G401 (cell line): ENCODE measurements around the gene MCRIP1. TPM values are rescaled to one million over a fixed set of nuclear protein-coding genes. Genes with fewer than 3 reads are reported as not detected.

ENCODE experiments used
- DNase-seq: peaks from one replicate; pipeline ENCODE4 v3.0.0-alpha.2; 2015; ENCODE audit warnings: low spot score
- in situ Hi-C: cut with HindIII; loops from 2 replicates; pipeline ENCODE4 v1.10.0; 2016; ENCODE audit warnings: low sequenced_read_pairs, mixed read lengths
- total RNA-seq: library from RNA; depleted of rRNA; stranded (reverse); fragments of >200 nt; shearing (Covaris generic); gene quantifications from 2 replicates; pipeline ENCODE4 v1.2.3, GENCODE V29; 2014

Gene MCRIP1
- total RNA-seq, 1 experiment from 2014 or later, result 133 TPM

GRCh38 chr17:81810476-81810875 lies 22.6 kb downstream of the MCRIP1 start:
- DNase-seq, result no peak
- in situ Hi-C loops, result no loop called here

GRCh38 chr17:81809556-81809998 lies 23.5 kb downstream of the MCRIP1 start:
- in situ Hi-C loops, result no loop called here
- no peak for DNase-seq

- in situ Hi-C loops, result no loop called here
- no peak for DNase-seq
These were observed 24.1 kb downstream of the MCRIP1 start for GRCh38 chr17:81808778-81809555.

GRCh38 chr17:81807839-81808238 lies 25.3 kb downstream of the MCRIP1 start:
- no peak for DNase-seq
- in situ Hi-C loops, result no loop called here

GRCh38 chr17:81807210-81807719 lies 25.8 kb downstream of the MCRIP1 start:
- in situ Hi-C loops, result no loop called here
- DNase-seq, result no peak

- in situ Hi-C loops, result no loop called here
- no peak for DNase-seq
These were observed 26.5 kb downstream of the MCRIP1 start for GRCh38 chr17:81806461-81807209.

- DNase-seq, result no peak
- in situ Hi-C loops, result no loop called here
These were observed 27.2 kb downstream of the MCRIP1 start for GRCh38 chr17:81805707-81806460.

- in situ Hi-C loops, result no loop called here
- DNase-seq, result no peak
These were observed 28.3 kb downstream of the MCRIP1 start for GRCh38 chr17:81804559-81805399.

GRCh38 chr17:81803728-81804558 lies 29.1 kb downstream of the MCRIP1 start, which contains the start of gene GCGR:
Gene GCGR (plus strand): TSS chr17:81804150. CDS start chr17:81809019, 4,869 bp downstream.
- in situ Hi-C loops, result no loop called here
- DNase-seq, result no peak

- DNase-seq, result no peak
- in situ Hi-C loops, result no loop called here
These were observed 30.0 kb downstream of the MCRIP1 start for GRCh38 chr17:81802856-81803643.

- in situ Hi-C loops, result no loop called here
- DNase-seq, result no peak
These were observed 30.9 kb downstream of the MCRIP1 start for GRCh38 chr17:81802048-81802758.

- no peak for DNase-seq
- in situ Hi-C loops, result no loop called here
These were observed 31.8 kb downstream of the MCRIP1 start for GRCh38 chr17:81801327-81801726.

GRCh38 chr17:81794509-81794908 lies 38.6 kb downstream of the MCRIP1 start:
- no peak for DNase-seq
- in situ Hi-C loops, result no loop called here

- DNase-seq, result no peak
- in situ Hi-C loops, result no loop called here
These were observed 39.0 kb downstream of the MCRIP1 start for GRCh38 chr17:81794074-81794476.

- in situ Hi-C loops, result no loop called here
- no peak for DNase-seq
These were observed 40.1 kb downstream of the MCRIP1 start for GRCh38 chr17:81792675-81793615.
